ENCODE data around the gene CEACAM7. TPM values are rescaled to one million over a fixed set of nuclear protein-coding genes. Genes with fewer than 3 reads are reported as not detected.

CEACAM7 gene
- total and polyA plus RNA-seq, 7 donors = 0.49 to 1,079 (median 142) TPM; not detected in 1

- intact Hi-C loops (cut with DNase I) = no loop called here
- Histone ChIP-seq H3K27me3 (peaks cover 0 to 24% (median 0%) of the 10 kb centered on the region in 3 donors), H3K9me3 (peaks cover 0 to 5% (median under 1%) of the 10 kb centered on the region in 4 donors), H3K27ac (no peak overlapping the region), H3K4me3 (peak overlapping the region in 1 of 4 donors; percentile 25), H3K36me3 (no peaks in the 10 kb centered on the region), H3K4me1 (peaks cover 0 to 2% (median 0%) of the 10 kb centered on the region in 4 donors)
- TF ChIP-seq CTCF (IDR thresholded peaks at IDR 0.05) (no peak), EP300 (IDR thresholded peaks at IDR 0.05) (no peak), POLR2A (IDR thresholded peaks at IDR 0.05) (no peak), POLR2AphosphoS5 (IDR thresholded peaks at IDR 0.05) (no peak)
- no peak for DNase-seq
- 27 to 70% methylated on average over 3 of the region's 3 CpGs for WGBS, 2 donors
Observed at GRCh38 chr19:41626278-41626677, 61.8 kb downstream of the CEACAM7 start.

- DNase-seq = no peak
- H3K27me3 ChIP-seq = peaks cover 0 to 24% (median 0%) of the 10 kb centered on the region in 3 donors
- no peaks in the 10 kb centered on the region for H3K9me3 ChIP-seq
- TF ChIP-seq POLR2A (IDR thresholded peaks at IDR 0.05) = no peak
- no peak for TF ChIP-seq EP300 (IDR thresholded peaks at IDR 0.05)
- TF ChIP-seq POLR2AphosphoS5 (IDR thresholded peaks at IDR 0.05) = no peak
- no peak for TF ChIP-seq CTCF (IDR thresholded peaks at IDR 0.05)
- no peaks in the 10 kb centered on the region for H3K36me3 ChIP-seq
- intact Hi-C loops (cut with DNase I) = no loop called here
- no peaks in the 10 kb centered on the region for H3K4me1 ChIP-seq
- no peak overlapping the region for H3K27ac ChIP-seq
- WGBS, 2 donors = 38 to 67% methylated on average over 4 of the region's 4 CpGs
- no peak overlapping the region for H3K4me3 ChIP-seq
Observed at GRCh38 chr19:41624937-41625336, 63.1 kb downstream of the CEACAM7 start.

GRCh38 chr19:41624515-41624914 is 63.6 kb downstream of the CEACAM7 start:
- Histone ChIP-seq H3K27me3 (peaks cover 0 to 24% (median 0%) of the 10 kb centered on the region in 3 donors), H3K4me1 (no peaks in the 10 kb centered on the region), H3K27ac (no peak overlapping the region), H3K9me3 (no peaks in the 10 kb centered on the region), H3K4me3 (no peak overlapping the region), H3K36me3 (no peaks in the 10 kb centered on the region)
- TF ChIP-seq CTCF (IDR thresholded peaks at IDR 0.05) (no peak), POLR2AphosphoS5 (IDR thresholded peaks at IDR 0.05) (no peak), POLR2A (IDR thresholded peaks at IDR 0.05) (no peak), EP300 (IDR thresholded peaks at IDR 0.05) (no peak)
- intact Hi-C loops (cut with DNase I) = no loop called here
- 67 to 76% methylated on average over 7 of the region's 7 CpGs for WGBS, 2 donors
- no peak for DNase-seq

- Histone ChIP-seq H3K27ac (no peak overlapping the region), H3K36me3 (no peaks in the 10 kb centered on the region), H3K4me1 (no peaks in the 10 kb centered on the region), H3K27me3 (peaks cover 0 to 21% (median 0%) of the 10 kb centered on the region in 3 donors), H3K4me3 (no peak overlapping the region), H3K9me3 (no peaks in the 10 kb centered on the region)
- TF ChIP-seq CTCF (IDR thresholded peaks at IDR 0.05) (no peak), POLR2AphosphoS5 (IDR thresholded peaks at IDR 0.05) (no peak), EP300 (IDR thresholded peaks at IDR 0.05) (no peak), POLR2A (IDR thresholded peaks at IDR 0.05) (no peak)
- DNase-seq = no peak
- 69 to 71% methylated on average over 4 of the region's 4 CpGs for WGBS, 2 donors
- intact Hi-C loops (cut with DNase I) = no loop called here
Observed at GRCh38 chr19:41623360-41623759, 64.7 kb downstream of the CEACAM7 start.

Small RNAs within 50 kb of the gene (small RNA-seq; reads per million reads assigned to genes)
- 0 reads per million in 3 donors for gene AC243960.4

Other genes starting within 250 kb of the CEACAM7 start
- 10 to 100 TPM; 33.9 to 46.3 (median 41.0) TPM for gene DMAC2, start 248.4 kb downstream of the CEACAM7 start, total RNA-seq
- 10 to 100 TPM; 40.8 to 58.0 (median 45.7) TPM for gene DMAC2, start 248.4 kb downstream of the CEACAM7 start, polyA plus RNA-seq
- gene ERICH4, start 245.1 kb downstream of the CEACAM7 start, total RNA-seq = not detected
- gene ERICH4, start 245.1 kb downstream of the CEACAM7 start, polyA plus RNA-seq = not detected
- gene CEACAM21, start 112.1 kb downstream of the CEACAM7 start, total RNA-seq = 1 to 10 TPM in 3 of 4 donors, not detected in 1; 1.5 to 4.3 (median 2.2) TPM
- gene CEACAM21, start 112.1 kb downstream of the CEACAM7 start, polyA plus RNA-seq = 10 to 100 TPM in 1 of 3 donors, not detected in 2; 11.9 TPM
- gene CEACAM4, start 61.2 kb downstream of the CEACAM7 start, total RNA-seq = 1 to 10 TPM in 2 of 4 donors, not detected in 2; 1.9 to 3.6 TPM
- gene CEACAM4, start 61.2 kb downstream of the CEACAM7 start, polyA plus RNA-seq = 1 to 10 TPM in 1 of 3 donors, not detected in 2; 1.6 TPM
- gene CEACAM5, start 20.4 kb upstream of the CEACAM7 start, total RNA-seq = 1 to 10 TPM in 1 of 4 donors, under 1 TPM in 2, not detected in 1; 0.16 to 3.2 (median 0.83) TPM
- gene CEACAM5, start 20.4 kb upstream of the CEACAM7 start, polyA plus RNA-seq = 1,000 to 10,000 TPM in 1 of 3 donors, 100 to 1,000 TPM in 2; 172 to 1,632 (median 365) TPM
- under 1 TPM in 3 of 4 donors, not detected in 1; 0.27 to 0.71 (median 0.28) TPM for gene CEACAM6, start 67.3 kb upstream of the CEACAM7 start, total RNA-seq
- 100 to 1,000 TPM in 2 of 3 donors, 10 to 100 TPM in 1; 35.4 to 516 (median 161) TPM for gene CEACAM6, start 67.3 kb upstream of the CEACAM7 start, polyA plus RNA-seq
- not detected for gene CEACAM3, start 108.3 kb upstream of the CEACAM7 start, total RNA-seq
- gene CEACAM3, start 108.3 kb upstream of the CEACAM7 start, polyA plus RNA-seq = 1 to 10 TPM in 1 of 3 donors, not detected in 2; 2.3 TPM
- not detected for gene LYPD4, start 156.4 kb upstream of the CEACAM7 start, total RNA-seq
- gene LYPD4, start 156.4 kb upstream of the CEACAM7 start, polyA plus RNA-seq = under 1 TPM in 1 of 3 donors, not detected in 2; 0.60 TPM
- gene DMRTC2, start 156.8 kb upstream of the CEACAM7 start, total RNA-seq = not detected
- not detected for gene DMRTC2, start 156.8 kb upstream of the CEACAM7 start, polyA plus RNA-seq
- gene RPS19, start 172.0 kb upstream of the CEACAM7 start, total RNA-seq = 1,000 to 10,000 TPM in 2 of 4 donors, 100 to 1,000 TPM in 2; 738 to 1,695 (median 1,093) TPM
- gene RPS19, start 172.0 kb upstream of the CEACAM7 start, polyA plus RNA-seq = 1,000 to 10,000 TPM; 2,128 to 3,435 (median 2,711) TPM
- gene CD79A, start 189.0 kb upstream of the CEACAM7 start, total RNA-seq = not detected
- gene CD79A, start 189.0 kb upstream of the CEACAM7 start, polyA plus RNA-seq = 100 to 1,000 TPM in 1 of 3 donors, 1 to 10 TPM in 2; 1.8 to 169 (median 3.6) TPM
- gene ARHGEF1, start 194.9 kb upstream of the CEACAM7 start, total RNA-seq = 10 to 100 TPM; 31.8 to 65.4 (median 34.8) TPM
- 100 to 1,000 TPM in 1 of 3 donors, 10 to 100 TPM in 2; 30.5 to 151 (median 45.0) TPM for gene ARHGEF1, start 194.9 kb upstream of the CEACAM7 start, polyA plus RNA-seq
- not detected for gene ERFL, start 240.2 kb upstream of the CEACAM7 start, total RNA-seq
- gene ERFL, start 240.2 kb upstream of the CEACAM7 start, polyA plus RNA-seq = 1 to 10 TPM in 1 of 3 donors, not detected in 2; 1.3 TPM

Data from sigmoid colon (tissue), 7 donors.